Hematopoietic multipotent progenitor cell treated with erythropoietin and hydrocortisone succinate and interleukin-3 and kit ligand, for 4 days (in vitro differentiated cells): Measurements from ENCODE around the gene ERLIN1.

Experiments
- DNase-seq: peaks from one replicate; pipeline ENCODE4 v3.0.0-alpha.2; 2015

ERLIN1 gene

GRCh38 chr10:100131571-100131970 is 54.3 kb downstream of the ERLIN1 start:
- DNase-seq: no peak

GRCh38 chr10:100130831-100131230 is 55.0 kb downstream of the ERLIN1 start:
- no peak for DNase-seq

DNA sequence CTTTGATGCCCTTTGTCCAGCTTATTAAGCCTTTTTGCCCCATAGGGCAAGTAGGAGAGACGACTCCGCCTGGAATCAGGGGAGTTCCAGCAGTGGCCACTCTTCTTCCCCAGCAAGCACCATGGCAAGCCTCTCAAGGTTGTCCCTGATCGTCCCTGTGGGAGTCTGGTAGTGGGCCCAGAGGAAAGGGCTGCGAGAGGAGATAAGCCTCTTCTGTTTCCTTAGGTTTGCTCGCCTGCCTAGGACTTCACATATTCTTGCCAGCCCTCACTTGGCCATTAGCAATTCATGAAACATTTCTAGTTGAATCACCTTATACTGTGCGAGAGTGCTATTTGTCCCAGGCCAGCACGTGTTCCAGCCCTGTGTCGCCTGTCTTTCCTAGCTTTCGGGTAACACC is 56.4 kb downstream of the ERLIN1 start:
- peak; percentile 83 for DNase-seq

GRCh38 chr10:100128951-100129350 is 56.9 kb downstream of the ERLIN1 start:
- no peak for DNase-seq

DNA sequence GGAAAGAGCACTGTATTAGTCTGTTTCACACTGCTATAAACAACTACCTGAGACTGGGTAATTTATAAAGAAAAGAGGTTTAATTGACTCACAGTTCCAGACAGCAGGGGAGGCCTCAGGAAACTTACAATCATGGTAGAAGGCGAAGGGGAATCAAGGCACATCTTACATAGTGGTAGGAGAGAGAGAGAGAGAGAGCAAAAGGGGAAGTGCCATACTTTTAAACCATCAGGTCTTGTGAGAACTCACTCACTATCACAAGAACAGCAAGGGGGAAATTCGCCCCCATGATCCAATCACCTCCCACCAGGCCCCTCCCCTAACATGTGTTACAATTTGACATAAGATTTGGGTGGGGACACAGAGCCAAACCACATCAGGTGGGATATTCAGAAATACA is 60.5 kb downstream of the ERLIN1 start:
- peak; percentile 35 for DNase-seq

DNA sequence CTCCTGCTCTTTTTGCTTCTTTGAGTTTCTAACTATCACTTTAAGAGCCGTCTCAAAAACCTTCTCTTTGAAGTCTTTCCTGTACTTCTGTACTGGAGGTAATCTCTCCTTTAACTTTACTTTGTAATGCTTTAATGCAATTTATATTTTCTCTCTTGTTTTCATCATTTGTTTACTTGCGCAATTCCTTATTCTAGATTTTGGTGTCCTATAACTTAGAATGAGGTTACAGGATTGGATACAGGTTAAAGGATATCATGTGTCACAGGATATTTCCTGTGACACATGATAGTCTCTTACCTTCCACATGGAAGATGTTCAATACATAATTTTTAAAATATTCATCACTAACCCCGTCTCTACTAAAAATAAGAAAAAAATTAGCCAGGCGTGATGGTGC is 61.7 kb downstream of the ERLIN1 start:
- no peak for DNase-seq

DNA sequence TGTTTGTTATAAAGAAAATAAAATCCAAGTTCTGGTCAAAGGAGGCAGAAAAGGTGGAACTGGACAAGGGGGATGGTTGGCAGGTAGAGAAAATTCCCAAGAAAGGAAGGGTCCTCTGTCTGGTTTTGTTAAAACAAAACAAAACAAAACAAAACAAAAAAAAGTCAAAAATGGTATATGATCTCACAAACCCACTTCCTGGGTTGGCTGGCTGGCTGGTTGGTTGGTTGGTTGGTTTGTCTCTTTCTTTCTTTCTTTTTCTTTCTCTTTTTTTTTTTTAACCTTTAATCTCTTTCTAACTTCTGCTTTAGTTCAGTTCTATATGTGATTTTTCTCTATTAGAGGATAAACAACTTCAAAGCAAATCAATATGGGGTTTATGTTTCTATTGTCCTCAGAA is 63.0 kb downstream of the ERLIN1 start:
- no peak for DNase-seq

DNA sequence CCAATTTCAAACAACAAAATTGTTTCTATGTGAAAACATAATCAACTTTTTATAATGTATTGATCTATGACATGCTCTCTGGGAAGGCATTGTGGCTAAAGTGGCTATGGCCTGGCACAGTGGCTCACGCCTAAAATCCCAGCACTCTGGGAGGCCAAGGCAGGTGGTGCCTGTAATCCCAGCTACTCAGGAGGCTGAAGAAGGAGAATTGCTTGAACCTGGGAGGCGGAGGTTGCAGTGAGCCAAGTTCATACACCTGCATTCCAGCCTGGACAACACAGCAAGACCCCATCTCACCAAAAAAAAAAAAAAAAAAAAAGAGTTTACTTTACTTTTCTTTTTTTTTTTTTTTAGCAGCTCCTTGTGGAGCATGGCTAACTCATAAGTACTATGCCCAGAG is 65.3 kb downstream of the ERLIN1 start:
- DNase-seq: no peak

- no peak for DNase-seq
Observed at GRCh38 chr10:100119726-100120125, 66.1 kb downstream of the ERLIN1 start.

DNA sequence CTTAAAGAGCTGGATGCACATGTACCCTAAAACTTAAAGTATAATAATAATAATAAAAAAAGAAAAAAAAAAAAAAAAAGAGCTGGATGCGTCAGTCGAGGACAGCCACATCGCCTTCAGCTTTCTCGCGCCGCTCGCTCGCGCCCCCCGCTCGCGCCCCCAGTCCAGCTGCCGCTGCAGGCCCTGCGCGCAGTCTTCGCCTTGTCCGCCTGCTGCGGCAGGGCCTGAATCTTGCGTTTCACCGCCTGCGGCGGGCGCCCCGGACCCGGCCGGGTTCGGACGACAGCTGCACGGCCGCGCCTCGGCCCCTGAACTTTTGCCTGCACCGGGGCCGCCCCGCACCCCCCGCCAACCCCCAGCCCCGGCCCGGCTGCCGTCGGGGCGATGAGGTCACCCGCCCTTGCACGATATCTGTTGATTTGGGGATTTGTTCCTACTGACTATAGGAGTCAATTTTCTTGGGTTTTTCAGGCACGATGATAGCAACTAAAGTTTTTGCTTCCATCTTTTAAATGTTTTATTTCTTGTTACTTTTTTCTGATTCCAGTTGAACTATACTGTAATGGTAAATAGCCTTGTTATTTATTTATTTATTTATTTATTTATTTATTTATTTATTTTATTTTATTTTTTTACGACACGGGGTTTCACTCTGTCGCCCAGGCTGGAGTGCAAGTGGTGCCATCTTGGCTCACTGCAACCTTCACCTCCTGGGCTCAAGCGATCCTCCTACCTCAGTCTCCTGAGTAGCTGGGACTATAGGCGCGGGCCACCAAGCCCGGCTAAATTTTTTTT is 70.7 kb downstream of the ERLIN1 start:
- DNase-seq: no peak

GRCh38 chr10:100114460-100114859 is 71.4 kb downstream of the ERLIN1 start:
- no peak for DNase-seq

DNA sequence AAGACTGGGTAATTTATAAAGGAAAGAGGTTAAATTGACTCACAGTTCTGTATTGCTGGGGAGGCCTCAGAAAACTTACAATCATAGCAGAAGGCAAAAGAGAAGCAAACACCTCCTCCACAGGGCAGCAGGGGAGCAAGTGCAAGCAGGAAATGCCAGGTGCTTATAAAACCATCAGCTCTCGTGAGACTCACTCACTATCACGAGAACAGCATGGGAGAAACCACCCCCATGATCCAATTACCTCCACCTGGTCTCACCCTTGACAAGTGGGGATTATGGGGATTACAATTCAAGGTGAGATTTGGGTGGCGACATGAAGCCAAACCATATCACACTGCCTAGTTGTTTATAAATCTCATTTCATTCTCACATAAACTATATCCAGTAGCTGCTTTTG is 76.2 kb downstream of the ERLIN1 start:
- no peak for DNase-seq

GRCh38 chr10:100106865-100107264 is 79.0 kb downstream of the ERLIN1 start:
- DNase-seq: no peak

DNA sequence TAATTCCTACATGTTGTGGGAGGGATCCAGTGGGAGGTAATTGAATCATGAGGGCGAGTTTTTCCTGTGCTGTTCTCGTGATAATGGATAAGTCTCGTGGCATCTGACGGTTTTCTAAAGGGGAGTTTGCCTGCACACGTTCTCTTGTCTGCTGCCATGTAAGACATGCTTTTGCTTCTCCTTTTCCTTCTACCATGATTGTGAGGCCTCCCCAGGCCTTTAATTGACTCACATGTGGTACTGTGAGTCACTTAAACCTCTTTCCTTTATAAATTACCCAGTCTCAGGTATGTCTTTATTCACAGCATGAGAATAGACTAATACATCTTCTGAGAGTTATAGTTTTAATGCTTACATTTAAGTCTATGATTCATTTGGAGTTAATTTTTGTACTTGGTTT is 81.5 kb downstream of the ERLIN1 start:
- no peak for DNase-seq

DNA sequence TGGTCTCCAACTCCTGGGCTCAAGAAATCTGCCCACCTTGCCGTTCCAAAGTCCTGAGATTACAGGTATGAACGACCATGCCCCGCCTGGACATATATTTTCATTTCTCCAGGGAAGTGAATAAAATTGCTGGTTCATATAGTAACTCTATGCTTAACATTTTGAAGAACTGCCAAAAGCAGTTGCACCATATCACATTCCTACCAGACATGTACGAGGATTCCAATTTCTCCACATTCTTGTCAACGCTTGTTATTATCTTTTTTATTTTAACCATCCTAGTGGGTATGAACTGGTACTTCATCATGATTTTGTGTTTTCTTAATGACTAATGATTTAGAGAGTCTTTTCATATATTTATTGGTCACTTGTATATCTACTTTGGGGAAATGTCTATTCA is 82.2 kb downstream of the ERLIN1 start:
- DNase-seq: no peak

DNA sequence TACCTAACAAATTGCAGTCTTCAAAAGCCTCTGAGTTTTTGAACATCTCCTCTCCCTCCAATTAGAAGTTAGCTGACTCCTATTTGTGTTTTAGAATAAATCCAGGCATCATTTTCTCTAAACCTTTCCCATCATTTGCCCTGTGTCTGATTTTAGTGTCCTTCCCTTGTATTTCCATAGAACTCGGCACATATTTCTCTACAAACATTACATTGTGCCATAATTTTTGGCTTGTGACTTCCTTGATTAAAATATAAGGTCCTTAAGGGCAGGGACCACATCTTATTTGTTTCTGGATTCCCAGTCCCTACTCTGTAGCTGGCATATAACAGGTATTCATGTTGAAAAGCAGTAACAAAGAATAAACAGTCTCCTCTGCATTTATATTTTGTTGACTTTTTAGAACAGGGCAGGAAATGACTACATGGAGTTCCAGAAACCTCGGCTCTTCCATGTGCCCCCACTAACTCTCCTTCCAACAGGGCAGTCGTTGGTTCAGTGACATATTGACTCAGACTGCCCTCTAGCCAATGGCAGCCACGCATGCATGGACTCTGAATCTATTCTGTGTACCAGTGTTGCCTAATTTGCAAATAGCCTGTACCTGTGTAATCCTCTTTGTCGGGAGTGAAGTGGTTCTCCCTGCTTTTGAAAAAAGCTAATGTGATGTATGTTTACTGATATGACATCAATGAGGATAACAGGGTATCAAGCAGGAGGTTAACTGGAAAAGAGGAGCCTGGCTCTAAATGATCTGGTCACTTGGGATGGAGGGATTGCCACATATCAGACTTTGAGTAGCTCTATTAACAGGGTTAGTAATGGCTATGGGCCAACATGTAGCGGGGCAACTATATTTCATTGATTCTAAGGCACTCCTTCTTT is 84.4 kb downstream of the ERLIN1 start:
- DNase-seq: no peak

- DNase-seq: peak; percentile 27
Observed at GRCh38 chr10:100100651-100101184, 85.1 kb downstream of the ERLIN1 start.
